ENCODE measurements around the gene MYOZ2. TPM values are rescaled to one million over a fixed set of nuclear protein-coding genes. Genes with fewer than 3 reads are reported as not detected.
A peak's percentile ranks its signal among the peaks of the same experiment; 100 is the strongest.

The MYOZ2 gene
- total and polyA plus RNA-seq, 8 donors, result 0.06 to 0.43 (median 0.20) TPM; not detected in 4

GRCh38 chr4:119197772-119198212, 62.2 kb downstream of the MYOZ2 start:
- ATAC-seq, result no peak

GRCh38 chr4:119204916-119205315, 69.3 kb downstream of the MYOZ2 start:
- DNase-seq (no peak), ATAC-seq (no peak), FAIRE-seq (peak; percentile 60)
- Histone ChIP-seq H3K36me3 (no peaks in the 10 kb centered on the region), H3K27me3 (no peaks in the 10 kb centered on the region), H3K9me3 (no peaks in the 10 kb centered on the region), H3K4me1 (no peaks in the 10 kb centered on the region), H3K27ac (no peak overlapping the region), H3K4me3 (no peak overlapping the region)
- TF ChIP-seq CTCF (IDR thresholded peaks at IDR 0.05), result no peak
- intact Hi-C loops (cut with DNase I), result no loop called here
- 73 to 82% methylated on average over 4 of the region's 4 CpGs for WGBS, 2 donors

More at GRCh38 chr4:119197772-119198212, 62.2 kb downstream of the MYOZ2 start:
- no peak overlapping the region for H3K4me3 ChIP-seq
- 91 to 95% methylated on average over 11 of the region's 11 CpGs for WGBS, 2 donors
- FAIRE-seq (no peak), DNase-seq (no peak)
- no peaks in the 10 kb centered on the region for H3K36me3 ChIP-seq
- H3K4me1 ChIP-seq, result no peaks in the 10 kb centered on the region
- no peaks in the 10 kb centered on the region for H3K27me3 ChIP-seq
- no peak overlapping the region for H3K27ac ChIP-seq
- intact Hi-C loops (cut with DNase I), result no loop called here
- TF ChIP-seq CTCF (IDR thresholded peaks at IDR 0.05), result no peak
- H3K9me3 ChIP-seq, result no peaks in the 10 kb centered on the region

GRCh38 chr4:119205690-119206089, 70.1 kb downstream of the MYOZ2 start:
- FAIRE-seq (no peak), ATAC-seq (no peak)
- no peak overlapping the region for H3K4me3 ChIP-seq

GRCh38 chr4:119206178-119206577, 70.5 kb downstream of the MYOZ2 start:
- no peak for FAIRE-seq

More at GRCh38 chr4:119205690-119206089, 70.1 kb downstream of the MYOZ2 start:
- H3K27ac ChIP-seq, result no peak overlapping the region
- no peak for TF ChIP-seq CTCF (IDR thresholded peaks at IDR 0.05)
- no peaks in the 10 kb centered on the region for H3K4me1 ChIP-seq
- H3K27me3 ChIP-seq, result no peaks in the 10 kb centered on the region
- no peaks in the 10 kb centered on the region for H3K9me3 ChIP-seq
- no peaks in the 10 kb centered on the region for H3K36me3 ChIP-seq
- intact Hi-C loops (cut with DNase I), result no loop called here
- DNase-seq, result no peak

More at GRCh38 chr4:119206178-119206577, 70.5 kb downstream of the MYOZ2 start:
- H3K4me1 ChIP-seq, result no peaks in the 10 kb centered on the region
- 56 to 61% methylated on average over 1 of the region's 1 CpG for WGBS, 2 donors
- ATAC-seq (peak in 1 of 4 donors; percentile 18), DNase-seq (no peak)
- no peak overlapping the region for H3K4me3 ChIP-seq
- no peaks in the 10 kb centered on the region for H3K36me3 ChIP-seq
- H3K27ac ChIP-seq, result no peak overlapping the region
- intact Hi-C loops (cut with DNase I), result no loop called here
- H3K27me3 ChIP-seq, result no peaks in the 10 kb centered on the region
- TF ChIP-seq CTCF (IDR thresholded peaks at IDR 0.05), result no peak
- H3K9me3 ChIP-seq, result no peaks in the 10 kb centered on the region

Measured in pancreas (tissue), 10 donors.